K562 (cell line): ENCODE data around the gene ZC3H6. TPM values are rescaled to one million over a fixed set of nuclear protein-coding genes. Genes with fewer than 3 reads are reported as not detected.

Source experiments
- CBX2 ChIP-seq: fragments of 200-600 bp; sonication (generic); IDR thresholded peaks from one replicate; pipeline ENCODE4 v1.6.1; 2012; ENCODE audit warnings: mild to moderate bottlenecking, low read length, inconsistent platforms; ENCODE audit not compliant: insufficient read depth, poor library complexity, severe bottlenecking
- CBX5 ChIP-seq: IDR thresholded peaks from 2 replicates; pipeline ENCODE4 v1.6.1; 2014; ENCODE audit warnings: low read depth, borderline replicate concordance
- CTBP1 ChIP-seq: fragments of 450-650 bp; IDR thresholded peaks from 2 replicates; pipeline ENCODE4 v1.6.1; 2016; ENCODE audit warnings: borderline replicate concordance
- GABPB2 ChIP-seq: fragments of 250-450 bp; sonication (Bioruptor Pico); conservative IDR thresholded peaks from 2 replicates; pipeline ENCODE4 v1.5.1; 2021; ENCODE audit warnings: mild to moderate bottlenecking
- HMGN3 ChIP-seq: IDR thresholded peaks from 2 replicates; pipeline ENCODE4 v1.6.1; 2011; ENCODE audit warnings: borderline replicate concordance, low read depth, mild to moderate bottlenecking, mixed read lengths, low read length; ENCODE audit not compliant: insufficient read length; ENCODE audit errors: extremely low read depth
- HNRNPUL1 ChIP-seq: fragments of 200-400 bp; formaldehyde crosslinking; IDR thresholded peaks from 2 replicates; pipeline ENCODE4 v1.6.1; 2017; ENCODE audit warnings: low read length
- JUNB ChIP-seq: fragments of 450-650 bp; formaldehyde crosslinking; conservative IDR thresholded peaks from 2 replicates; pipeline ENCODE4 v1.4.0; 2020; ENCODE audit warnings: mild to moderate bottlenecking
- LEF1 ChIP-seq: fragments of 450-650 bp; IDR thresholded peaks from 2 replicates; pipeline ENCODE4 v1.6.1; 2016; ENCODE audit warnings: mild to moderate bottlenecking
- MEF2A ChIP-seq: IDR thresholded peaks from 2 replicates; pipeline ENCODE4 v1.6.1; 2011; ENCODE audit warnings: low read depth, mild to moderate bottlenecking, low read length, moderate library complexity; ENCODE audit not compliant: control insufficient read depth
- NR2F6 ChIP-seq: fragments of 450-650 bp; formaldehyde crosslinking; IDR thresholded peaks from 2 replicates; pipeline ENCODE4 v1.4.0; 2020; ENCODE audit warnings: mild to moderate bottlenecking
- POLR2A ChIP-seq: fragments of 450-650 bp; conservative IDR thresholded peaks from 2 replicates; pipeline ENCODE4 v1.6.1; 2016
- RFX7 ChIP-seq: fragments of 250-450 bp; sonication (Bioruptor Pico); IDR thresholded peaks from 2 replicates; pipeline ENCODE4 v1.5.1; 2021; ENCODE audit warnings: mild to moderate bottlenecking
- TBP ChIP-seq: optimal IDR thresholded peaks from 2 replicates; pipeline ENCODE3; 2011; ENCODE audit warnings: low read depth, low read length, improper control_type of control experiment
- UBTF ChIP-seq, 2 experiments: IDR thresholded peaks; 2 replicates each; pipeline ENCODE4 v1.6.1; 2012; ENCODE audit warnings: improper control_type of control experiment in 2 of 2, low read depth in 2 of 2, low read length in 2 of 2, borderline replicate concordance in 1 of 2
- ZNF263 ChIP-seq: sonication (generic); formaldehyde crosslinking; IDR thresholded peaks from 2 replicates; pipeline ENCODE4 v1.8.0; 2022; ENCODE audit warnings: mild to moderate bottlenecking, missing genetic modification reagents, borderline replicate concordance
- ZNF408 ChIP-seq: fragments of 250-450 bp; sonication (Bioruptor Pico); IDR thresholded peaks from 2 replicates; pipeline ENCODE4 v1.4.0; 2020; ENCODE audit warnings: low read depth, mild to moderate bottlenecking, moderate library complexity
- ZNF644 ChIP-seq: fragments of 200-800 bp; sonication (Bioruptor generic); IDR thresholded peaks from 2 replicates; pipeline ENCODE4 v1.6.1; 2016; ENCODE audit warnings: low read depth, missing genetic modification characterization, missing compliant biosample characterization
- ZNF785 ChIP-seq: fragments of 250-450 bp; sonication (Bioruptor Pico); IDR thresholded peaks from 2 replicates; pipeline ENCODE4 v1.4.0; 2020; ENCODE audit warnings: mild to moderate bottlenecking
- polyA plus RNA-seq, 8 experiments: library from polyadenylated mRNA; depleted of rRNA in 4 of 8; stranded (reverse) in 5 of 8; unstranded in 3 of 8; fragments of >200 nt; fragmentation: Nextera tagmentation in 2 of 8; fragmentation: Illumina TruSeq in 1 of 8; extraction: Ambion mirVana in 2 of 8; extraction: Trizol in 1 of 8; gene quantifications; 2 replicates each; pipeline versions ENCODE4 v1.2.1 to v1.2.3, GENCODE V29; 2011 to 2014; ENCODE audit warnings: inconsistent platforms in 1 of 8, missing spikeins in 1 of 8
- total RNA-seq, 7 experiments: library from RNA; depleted of rRNA in 6 of 7; stranded (reverse); fragments of >200 nt in 6 of 7; fragmentation: Illumina TruSeq in 2 of 7; extraction: Trizol in 2 of 7; gene quantifications; 2 replicates each; pipeline versions ENCODE4 v1.2.1 to v1.2.3, GENCODE V29; 2011 to 2021; ENCODE audit warnings: low replicate concordance in 1 of 7
- TF ChIP-seq, protein P1 (sequence below): sonication (generic); formaldehyde crosslinking; IDR thresholded peaks from 2 replicates; pipeline ENCODE4 v1.4.0; 2020; ENCODE audit warnings: mild to moderate bottlenecking, missing genetic modification reagents
- TF ChIP-seq, protein P2 (sequence below): sonication (generic); formaldehyde crosslinking; IDR thresholded peaks from 2 replicates; pipeline ENCODE4 v1.8.0; 2022; ENCODE audit warnings: mild to moderate bottlenecking, missing genetic modification reagents
- TF ChIP-seq, protein P3 (sequence below): fragments of 250-450 bp; sonication (Bioruptor Pico); IDR thresholded peaks from 2 replicates; pipeline ENCODE4 v1.5.0; 2021; ENCODE audit warnings: mild to moderate bottlenecking, borderline replicate concordance

Gene ZC3H6
- total and polyA plus RNA-seq, 9 of the 15 experiments (the other 6 are each of a cell fraction or from before 2014, with no cell fraction given): 0.45 to 1.9 (median 1.5) TPM

DNA sequence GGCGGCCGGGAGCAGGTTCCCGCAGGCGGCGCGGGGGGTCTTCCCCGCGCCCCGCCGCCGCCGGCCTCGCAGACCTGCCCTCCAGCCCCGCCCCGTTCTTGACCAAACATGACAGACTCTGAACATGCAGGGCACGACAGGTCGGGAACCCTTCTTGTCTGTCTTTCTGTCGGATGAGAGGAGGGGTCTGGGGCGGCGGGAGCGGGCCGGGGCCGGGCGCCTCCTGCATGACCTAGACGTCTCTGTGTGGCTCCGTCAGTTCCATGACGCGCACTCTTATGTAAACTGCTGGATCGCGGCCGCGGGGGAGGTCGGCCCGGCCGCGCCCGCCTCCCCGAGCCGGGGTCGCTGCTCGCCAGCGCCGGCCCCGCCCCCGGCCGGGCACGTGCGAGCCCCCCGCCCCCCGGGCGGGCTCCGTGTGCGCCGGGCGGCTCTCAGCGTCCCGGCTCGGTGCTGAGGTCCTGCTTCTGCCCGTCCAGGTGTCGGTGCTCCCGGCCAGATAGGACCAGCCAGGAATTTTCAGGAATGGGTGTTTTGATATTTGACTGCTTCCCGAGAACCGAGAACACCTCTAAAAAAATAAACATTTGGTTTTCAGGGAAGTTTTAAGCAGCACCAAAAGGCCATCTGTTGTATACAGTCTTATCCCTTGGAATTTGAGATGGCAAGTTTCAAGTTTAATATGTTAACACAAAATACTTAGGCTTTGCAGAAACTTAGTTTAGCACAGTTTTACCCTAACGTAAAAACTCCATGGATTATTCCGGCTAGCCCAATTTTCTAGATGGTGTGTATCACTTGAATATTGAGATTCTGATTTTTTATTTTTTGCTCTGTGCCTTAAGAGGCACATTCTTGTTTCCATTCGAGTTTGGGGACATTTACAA, 733 bp downstream of the ZC3H6 start (continued):
- TF ChIP-seq, protein P1, sequence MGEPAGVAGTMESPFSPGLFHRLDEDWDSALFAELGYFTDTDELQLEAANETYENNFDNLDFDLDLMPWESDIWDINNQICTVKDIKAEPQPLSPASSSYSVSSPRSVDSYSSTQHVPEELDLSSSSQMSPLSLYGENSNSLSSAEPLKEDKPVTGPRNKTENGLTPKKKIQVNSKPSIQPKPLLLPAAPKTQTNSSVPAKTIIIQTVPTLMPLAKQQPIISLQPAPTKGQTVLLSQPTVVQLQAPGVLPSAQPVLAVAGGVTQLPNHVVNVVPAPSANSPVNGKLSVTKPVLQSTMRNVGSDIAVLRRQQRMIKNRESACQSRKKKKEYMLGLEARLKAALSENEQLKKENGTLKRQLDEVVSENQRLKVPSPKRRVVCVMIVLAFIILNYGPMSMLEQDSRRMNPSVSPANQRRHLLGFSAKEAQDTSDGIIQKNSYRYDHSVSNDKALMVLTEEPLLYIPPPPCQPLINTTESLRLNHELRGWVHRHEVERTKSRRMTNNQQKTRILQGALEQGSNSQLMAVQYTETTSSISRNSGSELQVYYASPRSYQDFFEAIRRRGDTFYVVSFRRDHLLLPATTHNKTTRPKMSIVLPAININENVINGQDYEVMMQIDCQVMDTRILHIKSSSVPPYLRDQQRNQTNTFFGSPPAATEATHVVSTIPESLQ (CRISPR knock-in tag): no peak
- TF ChIP-seq ZNF263 (peak; percentile 52; the same call in 1 of the 2 replicates), CBX2 (no peak), TBP (peak; percentile 93), LEF1 (no peak), CBX5 (no peak), UBTF (IDR thresholded peaks at IDR 0.05; ENCODE audit: borderline replicate concordance in 1 of 2, low read depth in 2 of 2, low read length in 2 of 2) (peak; percentile 28 to 86; a peak in 3 of 4 replicates), CTBP1 (no peak), JUNB (CRISPR knock-in tag) (no peak), GABPB2 (CRISPR knock-in tag) (no peak), ZNF408 (CRISPR knock-in tag) (no peak), MEF2A (no peak), HNRNPUL1 (no peak), HMGN3 (peak; percentile 60), ZNF644 (tag) (peak; percentile 17; the same call in 1 of the 2 replicates), POLR2A (peak; percentile 5), RFX7 (CRISPR knock-in tag) (no peak), NR2F6 (CRISPR knock-in tag) (no peak), ZNF785 (CRISPR knock-in tag) (no peak)
- TF ChIP-seq, protein P2, sequence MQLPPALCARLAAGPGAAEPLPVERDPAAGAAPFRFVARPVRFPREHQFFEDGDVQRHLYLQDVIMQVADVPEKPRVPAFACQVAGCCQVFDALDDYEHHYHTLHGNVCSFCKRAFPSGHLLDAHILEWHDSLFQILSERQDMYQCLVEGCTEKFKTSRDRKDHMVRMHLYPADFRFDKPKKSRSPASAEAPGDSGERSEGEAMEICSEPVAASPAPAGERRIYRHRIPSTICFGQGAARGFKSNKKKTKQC (CRISPR knock-in tag): no peak
- TF ChIP-seq, protein P3, sequence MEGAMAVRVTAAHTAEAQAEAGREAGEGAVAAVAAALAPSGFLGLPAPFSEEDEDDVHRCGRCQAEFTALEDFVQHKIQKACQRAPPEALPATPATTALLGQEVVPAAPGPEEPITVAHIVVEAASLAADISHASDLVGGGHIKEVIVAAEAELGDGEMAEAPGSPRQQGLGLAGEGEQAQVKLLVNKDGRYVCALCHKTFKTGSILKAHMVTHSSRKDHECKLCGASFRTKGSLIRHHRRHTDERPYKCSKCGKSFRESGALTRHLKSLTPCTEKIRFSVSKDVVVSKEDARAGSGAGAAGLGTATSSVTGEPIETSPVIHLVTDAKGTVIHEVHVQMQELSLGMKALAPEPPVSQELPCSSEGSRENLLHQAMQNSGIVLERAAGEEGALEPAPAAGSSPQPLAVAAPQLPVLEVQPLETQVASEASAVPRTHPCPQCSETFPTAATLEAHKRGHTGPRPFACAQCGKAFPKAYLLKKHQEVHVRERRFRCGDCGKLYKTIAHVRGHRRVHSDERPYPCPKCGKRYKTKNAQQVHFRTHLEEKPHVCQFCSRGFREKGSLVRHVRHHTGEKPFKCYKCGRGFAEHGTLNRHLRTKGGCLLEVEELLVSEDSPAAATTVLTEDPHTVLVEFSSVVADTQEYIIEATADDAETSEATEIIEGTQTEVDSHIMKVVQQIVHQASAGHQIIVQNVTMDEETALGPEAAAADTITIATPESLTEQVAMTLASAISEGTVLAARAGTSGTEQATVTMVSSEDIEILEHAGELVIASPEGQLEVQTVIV (CRISPR knock-in tag): no peak
